GM19238 (cell line): Measurements from ENCODE around the gene COA1.
"Not testable (repeated sequence)": the region's sequence is repeated elsewhere in the genome, so short reads cannot be mapped to it uniquely, and the experiment has no call there.

Experiments
- DNase-seq: peaks from one replicate; pipeline ENCODE4 v3.0.0; 2011; ENCODE audit warnings: low spot score; ENCODE audit not compliant: insufficient read length

Gene COA1

DNA sequence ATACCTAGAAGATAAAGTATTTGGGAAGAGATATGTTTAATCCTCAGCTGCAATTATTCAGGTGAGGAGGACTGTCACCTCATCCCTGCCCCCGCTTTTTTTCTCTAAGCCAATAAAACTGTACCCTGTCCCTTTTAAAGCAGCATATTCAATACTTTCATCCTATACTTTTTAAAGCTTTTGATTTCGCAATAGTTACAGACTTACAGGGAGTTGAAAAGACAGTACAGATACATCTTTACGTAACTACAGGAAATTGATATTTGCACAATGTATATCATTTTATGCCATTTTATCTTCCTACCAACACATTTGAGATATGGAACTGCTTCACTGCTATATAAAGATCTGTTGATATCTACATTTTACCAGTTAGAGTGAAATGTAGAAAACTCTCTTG is 98.8 kb downstream of the COA1 start:
- DNase-seq = no peak

GRCh38 chr7:43629857-43630256 is 99.5 kb downstream of the COA1 start:
- DNase-seq = no peak

GRCh38 chr7:43628431-43628830 is 100.9 kb downstream of the COA1 start:
- DNase-seq = no peak

GRCh38 chr7:43627798-43628197 is 101.5 kb downstream of the COA1 start:
- DNase-seq = not testable (repeated sequence)

GRCh38 chr7:43626695-43627094 is 102.6 kb downstream of the COA1 start:
- DNase-seq = no peak

DNA sequence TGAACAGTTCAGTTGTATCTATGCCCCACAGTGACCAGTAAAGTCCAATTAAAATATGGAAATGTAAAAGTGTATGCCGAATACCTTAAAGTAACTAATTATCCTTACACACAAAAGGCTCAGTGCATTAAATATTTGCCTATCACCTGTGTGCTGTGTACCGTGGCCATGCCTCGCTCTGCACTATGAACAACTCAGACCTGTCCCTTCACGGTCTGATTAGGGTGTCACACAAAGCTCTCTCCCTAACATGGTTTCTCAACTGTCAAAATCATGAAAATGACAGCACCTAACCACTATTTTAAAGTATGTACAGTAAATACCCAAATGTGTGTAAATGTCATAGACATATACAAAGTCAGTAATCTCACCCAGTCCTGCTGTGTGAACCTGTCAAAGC is 103.3 kb downstream of the COA1 start:
- DNase-seq = no peak

DNA sequence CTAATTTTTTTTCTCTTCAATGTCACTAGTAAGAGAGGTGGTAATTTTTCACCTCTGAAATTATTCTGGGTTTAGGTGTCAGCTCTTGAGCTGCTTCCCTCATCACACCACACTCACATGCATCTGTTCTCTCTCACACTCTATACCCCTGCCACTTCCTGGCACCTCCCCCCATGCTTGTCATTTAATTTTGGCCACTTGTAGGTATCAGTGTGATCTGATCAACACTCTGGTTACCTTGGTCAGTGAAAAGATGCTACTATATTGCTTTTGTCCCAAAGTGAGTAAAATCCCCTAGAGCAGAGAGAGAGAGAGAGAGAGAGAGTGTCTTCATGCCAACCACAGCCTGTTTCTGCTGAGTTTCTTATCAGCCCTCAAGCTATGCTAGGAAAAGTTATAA is 103.9 kb downstream of the COA1 start:
- DNase-seq = no peak

- no peak for DNase-seq
Observed at GRCh38 chr7:43624156-43624555, 105.2 kb downstream of the COA1 start.

- DNase-seq = no peak
Observed at GRCh38 chr7:43621729-43622448, 107.4 kb downstream of the COA1 start.

GRCh38 chr7:43619213-43620012 is 109.9 kb downstream of the COA1 start:
- DNase-seq = no peak

DNA sequence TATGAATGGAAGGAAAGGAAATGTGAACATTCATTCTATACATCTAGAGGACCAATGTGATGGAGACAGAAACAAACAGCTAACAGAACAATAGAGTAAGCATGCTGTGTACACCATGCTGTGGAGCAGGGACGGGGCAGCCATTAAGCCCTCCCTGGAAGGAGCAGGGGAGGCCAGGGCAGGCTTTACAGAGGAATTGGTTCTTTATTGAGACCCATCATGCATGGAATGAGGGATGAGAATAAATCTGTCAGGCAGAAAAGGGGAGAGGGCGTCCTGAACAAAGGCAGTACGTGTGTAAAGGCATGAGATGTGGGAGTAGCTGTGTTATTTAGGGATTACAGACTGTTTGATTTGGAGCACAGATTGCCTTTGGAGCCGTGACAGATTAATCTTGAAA is 111.2 kb downstream of the COA1 start:
- no peak for DNase-seq

DNA sequence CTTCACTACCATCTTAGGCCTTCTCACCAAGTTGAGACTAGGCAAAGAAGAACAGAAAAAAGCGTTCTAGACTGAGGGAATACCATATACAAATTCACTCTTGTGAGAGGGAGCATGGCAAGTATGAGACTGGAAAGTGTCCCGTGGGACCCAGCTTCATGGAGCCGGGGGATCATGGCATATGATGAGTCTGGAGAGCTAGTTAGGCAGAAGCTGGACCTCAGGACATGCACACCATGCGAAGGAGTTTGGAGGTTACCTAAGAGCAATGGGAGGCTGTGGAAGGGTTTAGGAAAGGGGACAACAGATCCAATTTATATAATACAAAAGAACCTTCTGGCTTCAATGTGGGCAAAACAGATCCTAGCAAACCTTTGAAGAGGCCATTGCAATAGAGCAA is 112.3 kb downstream of the COA1 start:
- DNase-seq = no peak

- DNase-seq = no peak
Observed at GRCh38 chr7:43615558-43616145, 113.7 kb downstream of the COA1 start.

DNA sequence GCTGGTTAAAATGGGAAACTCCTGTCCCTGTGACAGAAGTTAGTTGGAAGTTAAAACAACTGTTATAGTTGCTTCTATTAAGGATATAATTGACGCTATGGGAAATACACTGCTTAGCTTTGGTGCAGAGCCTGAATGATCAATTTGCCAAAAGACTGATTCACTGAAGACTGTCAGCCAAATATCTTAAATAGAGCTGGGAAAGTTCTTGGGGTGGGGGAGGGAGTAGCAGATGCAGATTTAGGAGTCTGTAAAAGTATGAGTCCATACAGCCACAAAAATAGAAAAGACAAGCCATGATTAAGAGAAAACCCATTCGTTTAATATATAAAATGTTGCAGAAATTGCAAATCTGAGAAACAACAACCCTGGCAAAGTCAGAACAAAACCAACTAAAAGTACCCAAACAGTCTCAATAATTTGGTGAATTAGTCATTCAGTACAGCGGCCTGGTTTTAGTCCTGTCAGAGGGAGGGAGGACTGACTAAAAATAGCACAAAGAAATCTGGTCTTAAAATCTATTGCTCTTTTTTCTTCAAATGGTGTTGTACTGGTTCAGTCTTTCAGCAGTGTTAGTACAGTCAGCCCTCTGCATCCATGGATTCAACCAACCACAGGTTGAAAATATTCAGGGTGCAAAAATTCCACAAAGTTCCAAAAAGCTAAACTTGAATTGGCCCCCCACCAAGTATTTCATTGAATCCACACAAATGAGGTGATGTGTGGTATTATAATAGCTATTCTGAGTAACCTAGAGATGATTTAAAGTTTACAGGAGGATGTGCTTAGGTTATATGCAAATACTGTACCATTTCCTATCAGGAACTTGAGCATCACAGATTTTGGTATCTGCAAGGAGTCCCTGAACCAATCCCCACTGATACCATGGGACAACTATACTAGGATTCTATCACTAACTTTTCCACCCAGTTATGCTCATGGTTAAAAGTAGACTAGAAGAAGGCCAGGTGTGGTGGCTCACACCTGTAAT is 116.4 kb downstream of the COA1 start:
- peak; percentile 13 for DNase-seq

DNA sequence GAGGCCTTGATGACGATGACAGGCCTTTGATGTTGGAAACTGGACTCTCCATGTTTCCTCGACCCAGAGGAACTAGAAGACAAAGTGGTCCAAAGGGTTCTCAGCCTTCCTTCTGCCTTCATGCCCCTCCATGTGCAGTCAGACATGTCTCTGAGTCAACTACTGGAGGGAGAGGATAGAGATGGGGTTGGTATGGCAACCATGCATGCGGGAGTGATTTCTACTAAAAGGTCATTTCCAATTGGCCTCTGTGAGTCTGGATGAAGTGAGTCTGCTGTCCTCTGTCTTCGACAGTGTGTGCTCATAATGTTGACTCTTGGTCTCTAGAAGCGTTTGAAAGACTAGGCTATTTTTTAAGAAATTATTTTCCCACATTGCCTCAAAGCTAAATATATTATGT is 117.2 kb downstream of the COA1 start:
- DNase-seq = no peak

DNA sequence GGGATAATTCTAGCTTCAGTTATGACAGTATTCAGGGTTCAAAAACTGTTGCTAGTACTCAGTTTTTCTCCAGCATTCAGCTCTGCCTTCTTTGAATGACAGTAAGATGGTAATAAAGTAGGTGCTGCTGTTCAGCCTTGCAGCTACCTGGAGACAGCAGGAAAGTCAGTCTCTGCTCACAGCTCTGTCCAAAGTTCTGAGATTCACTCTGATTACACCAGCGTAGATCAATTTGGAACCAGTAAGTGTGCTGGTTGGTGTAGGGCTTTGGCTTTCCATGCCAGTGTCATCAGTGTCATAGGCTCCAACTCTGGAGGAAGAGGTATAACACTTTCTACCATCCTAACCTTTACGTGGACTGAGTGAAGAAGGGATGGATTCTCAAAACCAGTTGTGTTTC is 120.2 kb downstream of the COA1 start:
- no peak for DNase-seq

DNA sequence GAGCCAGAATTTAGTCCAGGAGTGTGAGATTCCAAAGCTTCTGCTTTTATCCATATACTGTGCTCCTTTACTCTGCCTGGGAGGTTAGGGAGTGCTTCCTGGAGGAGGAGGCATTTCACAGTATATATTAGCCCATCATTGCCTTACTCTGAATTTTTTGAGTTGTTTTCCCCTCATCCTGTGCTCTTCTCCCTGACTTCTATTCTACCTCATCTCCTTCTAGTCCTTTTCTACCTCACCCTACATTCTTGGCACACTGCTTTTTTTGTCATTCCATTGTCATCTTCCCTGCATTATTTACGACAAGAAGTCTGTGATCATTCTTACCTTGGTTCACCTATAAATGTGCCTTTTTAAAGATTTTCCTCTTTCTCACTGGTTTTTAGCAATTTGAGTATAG is 125.1 kb downstream of the COA1 start:
- DNase-seq = no peak

DNA sequence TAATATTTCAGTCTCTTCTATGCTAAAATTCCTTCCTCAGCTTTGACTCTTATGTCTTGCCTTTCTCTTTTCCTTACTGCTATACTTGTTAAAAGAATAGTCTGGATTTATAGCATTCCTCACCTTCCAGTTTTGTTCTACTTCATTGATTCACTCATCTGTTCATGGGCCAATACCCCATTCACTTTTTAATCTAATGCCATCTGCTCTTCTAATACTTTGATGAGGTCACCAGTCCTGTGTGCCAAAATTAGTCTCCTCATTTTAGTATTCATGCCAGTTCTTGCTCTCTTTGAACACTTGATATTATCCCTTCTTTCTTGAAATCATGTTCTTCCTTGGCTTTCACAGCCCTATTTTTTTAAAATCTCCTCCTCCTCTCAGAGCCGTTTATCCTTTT is 127.1 kb downstream of the COA1 start:
- no peak for DNase-seq

- no peak for DNase-seq
Observed at GRCh38 chr7:43600056-43600455, 129.3 kb downstream of the COA1 start.

GRCh38 chr7:43596426-43596825 is 132.9 kb downstream of the COA1 start:
- DNase-seq = not testable (repeated sequence)

GRCh38 chr7:43594020-43594419 is 135.3 kb downstream of the COA1 start:
- no peak for DNase-seq
